Activated naive CD4-positive, alpha-beta T cell (primary cell): ENCODE measurements around the gene GPR55.
A peak's percentile ranks its signal among the peaks of the same experiment; 100 is the strongest.

Experiments
- DNase-seq, 4 experiments: peaks; one replicate each; lab custom pipeline; 2025; lab: John Stamatoyannopoulos, UW

Gene GPR55

DNA sequence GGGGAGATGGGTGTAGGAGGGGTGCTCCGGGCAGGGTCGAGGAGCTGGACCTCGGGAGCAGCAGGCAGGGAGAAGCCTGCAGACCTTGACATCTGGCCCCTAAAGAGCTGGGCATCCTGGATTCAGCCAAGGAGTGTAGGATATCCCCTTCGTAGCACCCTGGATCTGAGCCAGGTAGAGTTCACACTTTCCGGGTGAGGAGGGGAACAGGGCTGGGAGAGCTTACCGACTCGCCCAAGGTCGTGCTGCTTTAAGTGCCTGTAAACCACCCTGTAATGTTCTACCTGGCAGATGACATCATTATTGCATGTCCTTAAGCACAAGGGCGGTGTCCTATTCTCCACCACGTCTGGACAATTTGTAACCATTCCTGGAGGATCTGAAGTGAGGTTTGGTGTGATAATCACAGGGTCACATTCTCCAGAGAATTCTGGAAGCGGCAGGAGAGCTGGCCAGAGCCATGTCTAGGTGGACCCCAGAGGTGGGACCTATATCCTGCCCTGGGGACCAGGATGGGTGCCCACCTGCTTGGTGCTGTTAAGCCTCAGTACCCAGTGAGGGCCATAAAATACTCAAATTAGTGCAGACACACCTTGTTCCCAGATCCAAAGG lies 45.7 kb downstream of the GPR55 start:
- no peak for DNase-seq

DNA sequence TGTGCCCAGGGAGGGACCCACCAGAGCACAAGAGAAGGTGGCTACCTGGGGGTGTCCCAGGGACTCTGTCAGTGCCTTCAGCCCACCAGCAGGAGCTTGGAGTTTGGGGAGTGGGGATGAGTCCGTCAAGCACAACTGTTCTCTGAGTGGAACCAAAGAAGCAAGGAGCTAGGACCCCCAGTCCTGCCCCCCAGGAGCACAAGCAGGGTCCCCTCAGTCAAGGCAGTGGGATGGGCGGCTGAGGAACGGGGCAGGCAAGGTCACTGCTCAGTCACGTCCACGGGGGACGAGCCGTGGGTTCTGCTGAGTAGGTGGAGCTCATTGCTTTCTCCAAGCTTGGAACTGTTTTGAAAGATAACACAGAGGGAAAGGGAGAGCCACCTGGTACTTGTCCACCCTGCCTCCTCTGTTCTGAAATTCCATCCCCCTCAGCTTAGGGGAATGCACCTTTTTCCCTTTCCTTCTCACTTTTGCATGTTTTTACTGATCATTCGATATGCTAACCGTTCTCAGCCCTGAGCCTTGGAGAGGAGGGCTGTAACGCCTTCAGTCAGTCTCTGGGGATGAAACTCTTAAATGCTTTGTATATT lies 46.3 kb downstream of the GPR55 start:
- no peak for DNase-seq

DNA sequence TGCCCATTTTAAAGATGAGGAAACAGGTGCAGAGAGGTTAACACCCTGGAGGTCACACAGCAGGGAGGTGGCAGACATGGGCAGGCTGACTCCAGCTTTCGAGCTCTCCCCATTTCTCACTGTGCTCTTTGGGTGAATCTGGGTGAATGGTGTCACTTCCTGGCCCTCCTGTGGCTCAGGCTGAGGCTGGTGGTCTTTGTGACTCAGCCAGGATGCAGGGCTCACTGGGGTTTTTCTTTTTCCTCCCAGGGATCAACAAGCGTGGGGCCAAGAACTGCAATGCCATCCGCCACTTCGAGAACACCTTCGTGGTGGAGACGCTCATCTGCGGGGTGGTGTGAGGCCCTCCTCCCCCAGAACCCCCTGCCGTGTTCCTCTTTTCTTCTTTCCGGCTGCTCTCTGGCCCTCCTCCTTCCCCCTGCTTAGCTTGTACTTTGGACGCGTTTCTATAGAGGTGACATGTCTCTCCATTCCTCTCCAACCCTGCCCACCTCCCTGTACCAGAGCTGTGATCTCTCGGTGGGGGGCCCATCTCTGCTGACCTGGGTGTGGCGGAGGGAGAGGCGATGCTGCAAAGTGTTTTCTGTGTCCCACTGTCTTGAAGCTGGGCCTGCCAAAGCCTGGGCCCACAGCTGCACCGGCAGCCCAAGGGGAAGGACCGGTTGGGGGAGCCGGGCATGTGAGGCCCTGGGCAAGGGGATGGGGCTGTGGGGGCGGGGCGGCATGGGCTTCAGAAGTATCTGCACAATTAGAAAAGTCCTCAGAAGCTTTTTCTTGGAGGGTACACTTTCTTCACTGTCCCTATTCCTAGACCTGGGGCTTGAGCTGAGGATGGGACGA lies 47.1 kb downstream of the GPR55 start:
- peak in 1 of 4 experiments; percentile 23 for DNase-seq

DNA sequence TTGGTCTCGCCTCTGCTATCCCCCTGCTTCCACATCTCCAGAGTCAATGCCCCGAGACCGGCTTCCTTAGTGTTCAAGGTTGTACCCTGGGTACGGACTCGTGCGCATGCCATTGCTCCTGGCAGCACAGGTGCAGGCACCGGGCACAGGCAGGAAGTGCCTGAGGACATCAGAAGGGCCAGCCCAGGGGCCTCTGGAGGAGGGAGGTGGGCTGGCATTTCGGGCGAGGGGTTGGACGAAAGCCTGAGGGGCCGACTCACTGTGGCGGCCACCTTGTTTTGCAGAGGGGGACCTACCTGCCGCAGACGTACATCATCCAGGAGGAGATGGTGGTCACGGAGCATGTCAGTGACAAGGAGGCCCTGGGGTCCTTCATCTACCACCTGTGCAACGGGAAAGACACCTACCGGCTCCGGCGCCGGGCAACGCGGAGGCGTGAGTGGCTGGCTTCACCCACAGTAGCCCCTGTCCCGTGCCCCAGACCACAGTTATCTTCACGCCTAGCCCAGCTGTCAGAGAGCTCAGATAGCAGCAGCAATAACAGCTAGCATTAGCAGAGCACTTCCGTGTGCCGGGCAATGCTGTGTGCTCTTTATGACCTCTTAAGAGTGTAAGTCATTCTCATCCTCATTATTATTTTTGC lies 47.8 kb downstream of the GPR55 start:
- DNase-seq = no peak

DNA sequence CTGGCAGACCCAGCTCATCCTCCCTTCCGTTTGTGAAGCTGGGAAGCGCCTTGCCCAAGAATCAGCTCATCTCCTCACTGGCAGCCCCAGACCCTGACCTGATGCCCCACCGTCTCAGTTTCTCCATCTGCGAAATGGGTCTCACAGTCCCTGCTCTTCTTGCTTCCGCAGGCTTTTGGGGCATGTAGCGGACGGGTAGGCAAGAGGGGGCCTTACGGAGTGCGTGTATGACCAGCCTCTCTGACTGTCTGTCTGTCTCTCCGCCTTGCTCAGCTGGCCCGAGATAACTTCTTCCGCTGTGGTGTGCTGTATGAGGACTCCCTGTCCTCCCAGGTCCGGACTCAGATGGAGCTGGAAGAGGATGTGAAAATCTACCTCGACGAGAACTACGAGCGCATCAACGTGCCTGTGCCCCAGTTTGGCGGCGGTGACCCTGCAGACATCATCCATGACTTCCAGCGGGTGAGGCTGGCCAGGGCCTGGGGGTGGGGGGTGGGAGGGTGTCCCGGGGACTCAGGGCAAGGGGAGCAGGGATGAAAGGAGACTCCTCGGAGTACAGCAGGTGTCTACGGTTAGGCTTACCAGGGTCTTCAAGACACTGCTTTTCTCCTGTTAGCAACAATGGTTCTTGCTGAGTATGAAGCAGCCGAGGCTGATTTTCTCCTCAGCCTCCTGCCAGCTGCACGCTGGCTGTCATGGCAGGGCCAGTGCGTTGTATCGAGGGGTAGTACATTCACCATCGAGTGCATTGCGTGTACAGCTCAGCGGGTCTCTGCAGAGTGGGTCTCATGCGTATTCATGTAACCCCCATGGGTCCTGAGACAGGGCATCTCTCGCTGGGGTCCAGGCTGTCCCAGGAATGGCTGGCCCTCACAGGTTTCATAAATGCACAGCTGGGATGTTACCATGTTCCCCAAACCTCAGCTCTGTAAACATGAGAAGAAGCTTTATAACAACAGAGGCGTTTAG lies 49.4 kb downstream of the GPR55 start:
- no peak for DNase-seq

DNA sequence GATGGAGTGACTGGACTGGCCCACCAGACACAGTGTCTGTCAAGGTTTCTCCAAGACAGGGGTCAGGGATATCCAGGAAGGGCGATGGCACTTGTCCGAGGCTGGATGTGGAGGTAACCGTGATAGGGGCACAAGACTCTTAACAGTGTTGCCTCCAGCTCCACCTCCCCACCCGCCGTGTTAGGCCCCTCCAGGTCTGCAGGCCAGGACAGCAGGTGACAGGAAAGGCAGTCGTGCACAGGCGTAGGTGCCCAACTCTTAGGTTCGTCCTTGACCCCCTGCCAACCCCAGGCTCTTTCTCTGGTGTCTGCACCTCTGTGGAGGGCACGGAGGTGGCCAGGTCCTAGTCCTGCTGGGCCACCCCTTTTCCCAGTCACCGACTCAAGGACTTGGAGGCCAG lies 50.2 kb downstream of the GPR55 start:
- no peak for DNase-seq

DNA sequence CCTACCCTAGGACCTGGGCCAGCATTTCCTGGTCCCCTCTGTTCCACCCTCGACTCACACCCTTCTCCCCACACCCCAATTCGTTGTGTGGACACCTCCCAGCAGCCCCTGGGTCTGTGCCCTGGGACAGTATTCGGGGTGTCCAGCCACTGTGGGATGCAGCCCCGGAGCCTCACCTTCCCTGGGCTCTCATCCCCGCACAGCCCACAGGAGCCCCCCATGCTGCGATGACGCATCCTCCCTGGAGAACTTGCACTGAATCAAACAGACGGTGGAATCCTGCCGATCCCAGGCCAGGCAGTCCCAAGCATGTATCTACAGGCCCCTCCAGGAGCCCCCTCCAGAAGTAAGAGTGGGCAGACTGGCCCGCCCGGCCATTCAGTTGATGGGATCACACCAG lies 50.6 kb downstream of the GPR55 start:
- DNase-seq = no peak

DNA sequence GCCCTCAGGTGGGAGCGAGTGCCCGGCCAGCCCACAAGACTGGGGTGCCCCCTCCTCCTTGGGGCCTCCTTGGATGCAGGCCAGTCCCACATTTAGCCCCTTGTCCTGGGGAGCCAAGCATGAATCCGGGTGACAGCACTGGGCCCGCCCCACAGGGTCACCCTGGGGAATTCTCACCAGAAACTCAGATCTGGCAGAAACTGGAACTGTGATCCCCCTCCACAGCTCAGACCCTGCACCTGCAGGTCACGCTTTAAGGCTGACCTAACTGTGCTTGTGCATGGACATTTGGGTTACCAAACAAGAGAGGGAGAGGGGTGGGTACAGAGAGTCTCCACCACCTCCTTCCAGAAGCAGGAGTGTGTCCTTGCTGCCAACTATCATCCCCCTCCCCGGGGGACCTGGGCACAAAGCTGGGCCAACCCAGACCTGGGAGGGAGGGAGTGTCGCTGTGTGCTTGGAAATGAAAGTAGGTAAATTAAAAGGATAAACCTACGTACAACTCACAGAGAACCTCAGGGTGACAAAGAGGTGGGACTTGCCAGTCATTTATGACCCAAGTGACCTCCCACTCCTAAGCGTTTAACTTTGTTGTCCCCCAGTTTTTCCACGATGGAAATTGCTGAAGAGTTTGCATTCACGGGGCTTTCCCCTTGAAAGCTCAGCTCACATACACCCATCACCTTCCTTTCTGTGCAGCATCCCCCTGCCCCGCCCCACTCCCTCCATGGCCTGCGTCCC lies 51.2 kb downstream of the GPR55 start:
- no peak for DNase-seq

DNA sequence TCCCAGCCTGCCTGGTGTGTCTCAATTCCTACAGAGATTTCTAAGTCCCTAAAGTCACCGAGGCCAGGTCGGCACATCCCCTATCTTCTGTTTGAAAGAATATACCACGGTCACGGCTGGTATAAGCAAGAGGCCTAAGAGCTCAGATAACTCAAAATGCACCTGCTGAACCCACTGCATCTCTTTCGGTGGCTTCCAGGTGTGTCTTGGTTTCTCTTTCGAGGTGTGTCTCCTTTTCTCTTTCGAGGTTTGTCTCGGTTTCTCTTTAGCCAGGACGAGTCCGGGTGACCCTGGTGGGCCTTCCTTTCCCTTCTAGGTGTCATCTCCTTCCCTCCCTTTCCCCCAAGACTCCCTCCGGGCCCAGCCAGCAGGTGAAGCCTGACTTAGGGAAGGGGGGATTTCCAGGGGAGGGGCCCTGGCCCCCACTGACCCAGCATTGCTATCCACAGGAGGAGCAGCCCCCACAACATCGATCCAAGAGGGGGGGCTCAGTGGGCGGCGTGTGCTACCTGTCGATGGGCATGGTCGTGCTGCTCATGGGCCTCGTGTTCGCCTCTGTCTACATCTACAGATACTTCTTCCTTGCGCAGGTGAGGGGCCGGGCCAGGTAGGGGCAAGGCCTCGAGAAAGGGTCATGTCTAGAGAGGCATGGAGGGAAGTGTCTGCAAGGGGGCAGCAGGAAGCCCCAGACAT lies 51.9 kb downstream of the GPR55 start:
- DNase-seq = no peak

DNA sequence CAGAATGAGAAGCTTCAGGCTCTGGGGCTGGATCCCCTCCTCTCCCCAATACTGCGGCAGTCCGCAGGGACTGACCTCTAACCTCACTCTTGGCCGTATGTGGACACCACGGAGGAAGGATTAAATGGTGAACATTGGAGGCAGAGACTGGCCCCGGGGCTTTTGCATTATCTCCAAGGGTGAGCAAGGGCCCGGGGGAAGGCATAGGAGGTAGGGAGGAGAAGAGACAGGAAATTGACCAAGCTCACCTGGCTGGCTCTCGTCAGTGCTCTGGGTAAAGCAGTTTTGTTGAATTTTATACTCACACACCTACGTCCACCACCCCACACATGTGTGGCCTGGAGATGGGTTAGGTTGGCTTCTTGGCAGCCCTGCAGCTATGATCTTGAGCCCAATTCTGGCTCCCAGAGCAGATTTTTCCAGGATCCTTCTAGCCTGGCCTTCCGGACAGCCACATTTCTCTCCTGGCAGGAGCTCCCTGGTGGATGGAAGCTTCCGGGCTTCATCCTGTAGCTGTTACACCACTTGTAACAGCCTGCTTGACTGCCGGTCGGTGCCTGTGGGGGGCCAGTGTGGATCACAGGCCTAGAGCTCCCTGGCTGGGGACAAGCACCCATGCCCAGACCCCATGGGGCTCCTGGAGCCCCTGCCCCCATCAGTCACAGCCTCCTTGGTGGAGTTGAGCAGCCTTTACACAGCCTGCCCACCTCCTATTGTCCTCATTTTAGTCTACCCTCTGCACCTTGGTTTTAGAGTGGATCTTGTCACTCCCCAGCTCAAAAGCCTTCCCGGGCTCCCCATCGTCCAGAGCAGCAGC lies 52.7 kb downstream of the GPR55 start:
- DNase-seq = no peak

DNA sequence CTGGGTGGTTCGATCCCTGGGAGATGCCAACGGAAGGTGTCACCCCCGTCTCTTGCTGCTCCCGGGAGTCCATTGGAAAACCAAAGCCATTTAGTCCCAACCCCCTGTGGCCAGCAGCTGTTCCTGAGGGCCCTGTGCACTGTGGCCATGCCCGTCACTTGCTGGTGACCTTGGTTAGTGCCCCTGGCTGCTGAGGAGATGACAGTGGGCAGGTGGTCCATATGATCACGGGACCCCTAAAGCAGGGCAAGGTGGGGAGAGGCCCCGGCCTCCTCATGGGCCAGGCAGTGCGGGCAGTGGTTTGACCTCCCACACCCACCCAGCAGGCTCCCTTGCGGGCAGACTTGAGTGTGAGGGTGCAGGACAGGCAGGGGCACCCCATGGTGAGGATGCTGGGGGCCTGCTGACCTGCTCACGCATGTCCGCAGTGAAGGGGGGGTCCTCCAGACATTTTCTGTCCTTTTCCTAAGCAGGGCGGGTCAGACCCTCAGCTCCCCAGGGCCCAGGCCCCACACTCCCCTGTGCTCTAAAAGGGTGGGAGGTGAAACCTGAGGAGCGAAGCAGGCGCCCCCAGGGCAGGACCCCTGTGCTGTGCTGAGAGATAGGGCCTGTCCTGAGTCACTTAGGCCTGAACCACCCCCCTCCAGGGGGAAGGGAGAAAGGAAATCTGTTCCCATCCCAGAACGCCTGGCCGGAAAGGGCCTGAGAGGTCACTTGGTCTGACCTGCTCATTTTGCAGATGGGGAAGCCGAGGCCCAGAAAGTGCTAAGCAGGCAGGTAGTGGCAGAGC lies 53.5 kb downstream of the GPR55 start:
- DNase-seq = no peak

DNA sequence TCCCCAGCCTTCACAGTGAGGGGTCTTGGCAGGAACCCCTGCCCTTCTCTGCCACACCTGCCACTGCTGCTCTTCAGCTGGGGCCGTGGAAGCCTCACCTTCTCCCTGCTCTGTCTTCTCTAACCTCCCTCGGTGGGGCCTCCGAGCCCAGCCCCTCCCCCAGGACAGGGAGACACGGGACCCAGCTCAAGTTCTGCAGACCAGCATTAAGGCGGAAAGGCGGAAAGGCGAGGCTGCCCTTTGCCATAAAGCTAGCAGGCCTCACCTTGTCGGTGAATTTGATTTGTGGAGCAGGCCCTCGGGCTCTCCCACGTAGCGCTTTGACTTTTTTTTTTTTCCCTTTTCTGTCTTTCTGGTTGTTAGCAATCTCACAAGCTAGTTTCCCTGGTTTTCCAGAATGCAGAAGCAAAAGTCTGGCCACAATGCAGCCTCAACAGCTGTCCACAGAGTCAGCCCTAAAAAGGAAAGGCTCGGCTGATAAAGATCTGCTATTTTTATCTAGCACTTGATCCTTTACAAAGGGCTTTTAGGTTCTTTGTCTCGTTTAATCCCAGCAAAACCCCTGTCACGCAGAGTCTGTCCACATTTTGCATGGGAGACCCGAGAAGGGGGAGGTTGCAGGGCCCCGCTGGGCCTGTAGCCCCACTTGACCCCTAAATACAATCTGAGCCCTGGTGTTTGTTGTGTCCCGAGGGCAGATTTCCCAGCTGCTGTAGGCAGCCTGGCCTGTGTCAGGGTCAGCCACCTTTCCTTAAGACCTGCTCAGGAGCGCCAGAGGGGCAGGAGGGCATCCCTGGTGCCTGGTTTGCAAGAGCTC lies 54.3 kb downstream of the GPR55 start:
- no peak for DNase-seq

DNA sequence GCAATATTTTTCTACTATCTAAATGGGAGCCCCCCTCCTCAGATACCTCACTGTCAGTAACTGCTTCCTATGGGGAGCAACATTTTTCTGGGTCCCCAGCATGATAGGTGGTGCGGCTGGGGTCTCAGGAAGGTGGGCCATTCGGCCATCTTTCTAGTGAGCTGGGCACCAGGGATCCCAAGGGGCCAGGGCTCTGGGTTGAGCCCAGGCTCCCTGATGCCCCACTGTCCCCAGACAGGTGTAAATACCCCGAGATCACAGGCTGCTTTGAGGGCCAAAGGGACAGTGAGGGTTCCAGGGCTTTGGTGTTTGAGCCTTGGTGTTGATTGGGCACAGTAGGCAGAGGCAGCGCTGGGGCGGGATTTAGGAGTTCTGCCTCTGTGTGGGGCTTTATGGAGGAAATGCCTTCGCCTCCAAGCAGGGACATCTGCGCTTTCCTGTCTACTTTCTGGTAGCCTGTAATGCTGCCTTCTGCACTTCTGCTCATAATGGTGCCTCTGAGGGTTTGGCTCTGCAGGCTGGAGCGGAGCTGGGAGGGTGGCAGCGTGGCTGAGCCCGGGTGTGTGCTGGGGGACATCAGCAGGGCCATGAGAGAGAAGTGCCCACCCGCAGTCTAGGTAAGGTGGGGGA lies 55.0 kb downstream of the GPR55 start:
- DNase-seq = no peak

DNA sequence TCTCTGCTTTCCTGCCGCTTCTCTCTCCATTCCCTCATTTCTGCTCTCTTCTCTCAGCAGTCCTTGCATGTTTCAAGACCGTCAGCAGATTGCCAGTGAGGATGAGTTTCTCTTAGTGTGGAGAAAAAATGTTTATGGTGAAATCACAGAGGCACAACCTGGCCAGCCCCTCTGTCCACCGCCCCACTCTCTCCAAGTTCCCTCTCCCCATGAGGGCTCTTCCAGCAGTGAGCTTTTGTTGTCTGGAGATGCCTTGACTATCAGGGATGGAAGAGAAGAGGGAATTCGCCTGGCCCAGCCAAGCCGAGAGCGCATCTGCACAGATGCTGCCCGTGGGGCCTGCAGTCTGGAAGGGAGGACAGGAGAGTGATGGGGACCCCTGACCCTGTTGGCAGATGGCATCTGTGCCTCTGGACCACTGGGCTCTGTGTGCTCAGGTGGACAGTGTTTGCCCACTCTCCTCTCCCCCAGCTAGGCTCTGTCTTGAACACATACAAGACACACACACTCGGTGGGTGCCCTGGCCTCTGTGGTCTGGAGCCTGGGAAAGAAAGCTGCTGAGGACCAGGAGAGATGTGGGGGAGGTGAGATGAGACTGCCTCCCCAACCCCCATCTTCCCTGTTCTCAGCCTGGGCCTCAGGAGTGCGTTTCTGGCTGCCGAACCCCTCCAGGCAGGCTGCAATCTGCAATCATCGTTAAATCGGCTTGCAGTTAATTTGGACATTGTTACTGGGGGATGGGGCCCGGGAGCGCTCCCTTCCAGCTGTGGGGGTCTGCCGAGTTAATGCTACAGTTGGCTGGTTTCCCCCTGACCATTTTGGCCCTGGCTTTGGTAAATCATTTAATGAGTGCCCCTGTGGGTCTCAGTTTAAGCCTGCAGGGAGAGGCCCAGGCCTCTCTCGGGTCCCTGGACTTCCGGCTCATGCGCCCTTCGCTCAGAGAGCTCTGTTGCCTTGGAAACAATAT lies 55.8 kb downstream of the GPR55 start:
- DNase-seq = no peak

DNA sequence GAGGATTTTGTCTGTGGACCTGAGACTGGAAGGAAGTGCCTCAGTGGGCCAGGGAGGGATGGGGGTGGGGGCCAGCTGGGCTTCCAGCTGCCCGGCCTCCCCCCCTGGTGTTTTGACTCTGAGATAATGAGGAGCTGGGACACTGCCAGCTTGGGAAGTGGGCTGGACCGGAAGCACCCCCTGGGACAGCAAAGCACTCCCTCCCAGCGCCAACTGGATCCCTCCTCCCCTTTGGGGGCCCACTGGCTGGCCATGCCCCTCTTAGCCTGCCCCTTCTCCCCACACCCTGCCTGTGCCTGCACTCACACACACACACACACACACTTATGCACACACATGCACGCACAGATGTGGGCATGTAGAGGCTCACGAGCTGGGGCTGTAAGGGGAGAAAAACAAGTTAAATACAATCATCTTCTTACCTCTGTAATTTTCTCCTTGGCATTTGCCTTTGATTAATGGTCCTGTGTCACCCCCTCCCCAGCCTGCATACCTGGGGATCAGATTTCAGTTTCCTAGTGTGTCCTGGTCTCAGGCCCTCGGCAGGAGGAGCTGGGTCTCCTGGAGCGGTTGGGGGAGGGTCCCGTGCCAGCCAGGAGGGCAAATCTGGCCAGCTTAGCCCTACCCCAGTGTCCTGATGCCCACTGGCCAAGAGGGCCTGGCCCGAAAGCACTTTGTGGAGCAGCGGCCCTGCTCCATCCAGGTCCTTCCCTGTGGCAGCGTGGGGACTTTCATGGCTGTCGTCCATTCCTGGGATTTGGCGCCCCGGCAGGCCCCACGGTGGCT lies 56.7 kb downstream of the GPR55 start:
- no peak for DNase-seq
